ENCODE results near the gene ADGRG3. TPM values are rescaled to one million over a fixed set of nuclear protein-coding genes. Genes with fewer than 3 reads are reported as not detected.

The ADGRG3 gene
- total and polyA plus RNA-seq, 2 of the 13 experiments (the other 11 are each of a cell fraction or from before 2014, with no cell fraction given), result 2.7 to 11.8 TPM

DNA sequence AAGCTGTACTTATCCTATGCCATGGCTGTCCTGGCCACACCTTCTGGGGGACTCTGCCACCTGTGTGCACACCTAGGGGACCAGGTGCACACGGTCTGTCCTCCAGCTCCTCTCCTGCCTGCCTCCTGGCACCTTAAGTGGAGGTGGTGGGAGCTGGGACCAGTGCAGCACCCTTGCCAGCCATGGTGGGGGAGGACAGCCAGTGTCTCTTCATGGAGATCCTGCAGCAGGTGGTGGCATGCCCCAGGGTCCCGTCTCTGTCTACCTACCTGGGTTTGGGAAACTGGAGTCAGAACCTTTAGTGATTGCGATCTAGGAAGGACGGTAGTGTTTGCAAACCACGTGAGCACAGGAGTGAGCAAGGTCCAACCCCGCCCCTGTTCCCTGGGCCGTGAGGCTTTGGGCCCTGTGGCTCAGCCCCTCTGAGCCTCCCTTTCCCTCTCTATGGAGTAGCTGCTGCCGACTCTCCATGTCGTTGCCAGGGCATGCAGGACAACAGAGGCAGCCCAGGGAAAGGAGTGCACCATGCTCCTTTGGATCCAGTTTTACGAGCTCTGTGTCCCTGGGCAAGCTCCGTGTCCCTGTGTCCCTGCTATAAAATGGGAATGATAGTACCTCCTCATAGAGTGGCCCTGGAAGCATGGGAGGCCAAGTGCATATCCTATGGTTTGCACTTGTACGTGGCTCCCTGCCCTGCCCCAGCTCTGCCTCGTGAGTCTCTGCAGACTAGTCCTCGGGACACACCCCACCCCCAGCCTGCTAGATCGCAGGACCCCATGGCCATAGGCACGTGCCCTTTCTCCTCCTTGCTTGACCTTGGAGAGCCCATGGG, 32.6 kb upstream of the ADGRG3 start (continued):
- peak; percentile 16; the same call in 1 of the 2 replicates for TF ChIP-seq ZNF350 (CRISPR knock-in tag; IDR thresholded peaks at IDR 0.05; ENCODE audit: borderline replicate concordance, low read depth)
- TF ChIP-seq, protein P1, sequence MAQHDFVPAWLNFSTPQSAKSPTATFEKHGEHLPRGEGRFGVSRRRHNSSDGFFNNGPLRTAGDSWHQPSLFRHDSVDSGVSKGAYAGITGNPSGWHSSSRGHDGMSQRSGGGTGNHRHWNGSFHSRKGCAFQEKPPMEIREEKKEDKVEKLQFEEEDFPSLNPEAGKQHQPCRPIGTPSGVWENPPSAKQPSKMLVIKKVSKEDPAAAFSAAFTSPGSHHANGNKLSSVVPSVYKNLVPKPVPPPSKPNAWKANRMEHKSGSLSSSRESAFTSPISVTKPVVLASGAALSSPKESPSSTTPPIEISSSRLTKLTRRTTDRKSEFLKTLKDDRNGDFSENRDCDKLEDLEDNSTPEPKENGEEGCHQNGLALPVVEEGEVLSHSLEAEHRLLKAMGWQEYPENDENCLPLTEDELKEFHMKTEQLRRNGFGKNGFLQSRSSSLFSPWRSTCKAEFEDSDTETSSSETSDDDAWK (CRISPR knock-in tag; IDR thresholded peaks at IDR 0.05), result no peak
- no peak for TF ChIP-seq KLF12 (CRISPR knock-in tag; IDR thresholded peaks at IDR 0.05; ENCODE audit: borderline replicate concordance)
- peak; percentile 93 for TF ChIP-seq HNF4A (CRISPR knock-in tag; IDR thresholded peaks at IDR 0.05)
- TF ChIP-seq ZNF557 (CRISPR knock-in tag; IDR thresholded peaks at IDR 0.05), result no peak
- TF ChIP-seq, protein P2, sequence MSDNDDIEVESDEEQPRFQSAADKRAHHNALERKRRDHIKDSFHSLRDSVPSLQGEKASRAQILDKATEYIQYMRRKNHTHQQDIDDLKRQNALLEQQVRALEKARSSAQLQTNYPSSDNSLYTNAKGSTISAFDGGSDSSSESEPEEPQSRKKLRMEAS (IDR thresholded peaks at IDR 0.05), result peak; percentile 73
- no peak for TF ChIP-seq MTF1 (CRISPR knock-in tag; IDR thresholded peaks at IDR 0.05)
- TF ChIP-seq, protein P3, sequence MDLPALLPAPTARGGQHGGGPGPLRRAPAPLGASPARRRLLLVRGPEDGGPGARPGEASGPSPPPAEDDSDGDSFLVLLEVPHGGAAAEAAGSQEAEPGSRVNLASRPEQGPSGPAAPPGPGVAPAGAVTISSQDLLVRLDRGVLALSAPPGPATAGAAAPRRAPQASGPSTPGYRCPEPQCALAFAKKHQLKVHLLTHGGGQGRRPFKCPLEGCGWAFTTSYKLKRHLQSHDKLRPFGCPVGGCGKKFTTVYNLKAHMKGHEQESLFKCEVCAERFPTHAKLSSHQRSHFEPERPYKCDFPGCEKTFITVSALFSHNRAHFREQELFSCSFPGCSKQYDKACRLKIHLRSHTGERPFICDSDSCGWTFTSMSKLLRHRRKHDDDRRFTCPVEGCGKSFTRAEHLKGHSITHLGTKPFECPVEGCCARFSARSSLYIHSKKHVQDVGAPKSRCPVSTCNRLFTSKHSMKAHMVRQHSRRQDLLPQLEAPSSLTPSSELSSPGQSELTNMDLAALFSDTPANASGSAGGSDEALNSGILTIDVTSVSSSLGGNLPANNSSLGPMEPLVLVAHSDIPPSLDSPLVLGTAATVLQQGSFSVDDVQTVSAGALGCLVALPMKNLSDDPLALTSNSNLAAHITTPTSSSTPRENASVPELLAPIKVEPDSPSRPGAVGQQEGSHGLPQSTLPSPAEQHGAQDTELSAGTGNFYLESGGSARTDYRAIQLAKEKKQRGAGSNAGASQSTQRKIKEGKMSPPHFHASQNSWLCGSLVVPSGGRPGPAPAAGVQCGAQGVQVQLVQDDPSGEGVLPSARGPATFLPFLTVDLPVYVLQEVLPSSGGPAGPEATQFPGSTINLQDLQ (CRISPR knock-in tag; IDR thresholded peaks at IDR 0.05), result no peak
- TF ChIP-seq SOX6 (IDR thresholded peaks at IDR 0.05), result no peak
- TF ChIP-seq SOX6 (CRISPR knock-in tag; IDR thresholded peaks at IDR 0.05), result peak; percentile 60
- TF ChIP-seq EHMT2 (IDR thresholded peaks at IDR 0.05; ENCODE audit: borderline replicate concordance, low read depth, low read length), result no peak
- TF ChIP-seq ZNF788 (CRISPR knock-in tag; IDR thresholded peaks at IDR 0.05; ENCODE audit: borderline replicate concordance), result peak; percentile 43; the same call in 1 of the 2 replicates
- no peak for TF ChIP-seq SIN3B (IDR thresholded peaks at IDR 0.05; ENCODE audit: low read length)
- TF ChIP-seq HOXA3 (CRISPR knock-in tag; IDR thresholded peaks at IDR 0.05), result no peak
- peak; percentile 11; the same call in 1 of the 2 replicates for TF ChIP-seq SOX5 (CRISPR knock-in tag; IDR thresholded peaks at IDR 0.05; ENCODE audit: borderline replicate concordance)
- TF ChIP-seq, protein P4, sequence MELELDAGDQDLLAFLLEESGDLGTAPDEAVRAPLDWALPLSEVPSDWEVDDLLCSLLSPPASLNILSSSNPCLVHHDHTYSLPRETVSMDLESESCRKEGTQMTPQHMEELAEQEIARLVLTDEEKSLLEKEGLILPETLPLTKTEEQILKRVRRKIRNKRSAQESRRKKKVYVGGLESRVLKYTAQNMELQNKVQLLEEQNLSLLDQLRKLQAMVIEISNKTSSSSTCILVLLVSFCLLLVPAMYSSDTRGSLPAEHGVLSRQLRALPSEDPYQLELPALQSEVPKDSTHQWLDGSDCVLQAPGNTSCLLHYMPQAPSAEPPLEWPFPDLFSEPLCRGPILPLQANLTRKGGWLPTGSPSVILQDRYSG (CRISPR knock-in tag; IDR thresholded peaks at IDR 0.05), result no peak
- TF ChIP-seq, protein P5, sequence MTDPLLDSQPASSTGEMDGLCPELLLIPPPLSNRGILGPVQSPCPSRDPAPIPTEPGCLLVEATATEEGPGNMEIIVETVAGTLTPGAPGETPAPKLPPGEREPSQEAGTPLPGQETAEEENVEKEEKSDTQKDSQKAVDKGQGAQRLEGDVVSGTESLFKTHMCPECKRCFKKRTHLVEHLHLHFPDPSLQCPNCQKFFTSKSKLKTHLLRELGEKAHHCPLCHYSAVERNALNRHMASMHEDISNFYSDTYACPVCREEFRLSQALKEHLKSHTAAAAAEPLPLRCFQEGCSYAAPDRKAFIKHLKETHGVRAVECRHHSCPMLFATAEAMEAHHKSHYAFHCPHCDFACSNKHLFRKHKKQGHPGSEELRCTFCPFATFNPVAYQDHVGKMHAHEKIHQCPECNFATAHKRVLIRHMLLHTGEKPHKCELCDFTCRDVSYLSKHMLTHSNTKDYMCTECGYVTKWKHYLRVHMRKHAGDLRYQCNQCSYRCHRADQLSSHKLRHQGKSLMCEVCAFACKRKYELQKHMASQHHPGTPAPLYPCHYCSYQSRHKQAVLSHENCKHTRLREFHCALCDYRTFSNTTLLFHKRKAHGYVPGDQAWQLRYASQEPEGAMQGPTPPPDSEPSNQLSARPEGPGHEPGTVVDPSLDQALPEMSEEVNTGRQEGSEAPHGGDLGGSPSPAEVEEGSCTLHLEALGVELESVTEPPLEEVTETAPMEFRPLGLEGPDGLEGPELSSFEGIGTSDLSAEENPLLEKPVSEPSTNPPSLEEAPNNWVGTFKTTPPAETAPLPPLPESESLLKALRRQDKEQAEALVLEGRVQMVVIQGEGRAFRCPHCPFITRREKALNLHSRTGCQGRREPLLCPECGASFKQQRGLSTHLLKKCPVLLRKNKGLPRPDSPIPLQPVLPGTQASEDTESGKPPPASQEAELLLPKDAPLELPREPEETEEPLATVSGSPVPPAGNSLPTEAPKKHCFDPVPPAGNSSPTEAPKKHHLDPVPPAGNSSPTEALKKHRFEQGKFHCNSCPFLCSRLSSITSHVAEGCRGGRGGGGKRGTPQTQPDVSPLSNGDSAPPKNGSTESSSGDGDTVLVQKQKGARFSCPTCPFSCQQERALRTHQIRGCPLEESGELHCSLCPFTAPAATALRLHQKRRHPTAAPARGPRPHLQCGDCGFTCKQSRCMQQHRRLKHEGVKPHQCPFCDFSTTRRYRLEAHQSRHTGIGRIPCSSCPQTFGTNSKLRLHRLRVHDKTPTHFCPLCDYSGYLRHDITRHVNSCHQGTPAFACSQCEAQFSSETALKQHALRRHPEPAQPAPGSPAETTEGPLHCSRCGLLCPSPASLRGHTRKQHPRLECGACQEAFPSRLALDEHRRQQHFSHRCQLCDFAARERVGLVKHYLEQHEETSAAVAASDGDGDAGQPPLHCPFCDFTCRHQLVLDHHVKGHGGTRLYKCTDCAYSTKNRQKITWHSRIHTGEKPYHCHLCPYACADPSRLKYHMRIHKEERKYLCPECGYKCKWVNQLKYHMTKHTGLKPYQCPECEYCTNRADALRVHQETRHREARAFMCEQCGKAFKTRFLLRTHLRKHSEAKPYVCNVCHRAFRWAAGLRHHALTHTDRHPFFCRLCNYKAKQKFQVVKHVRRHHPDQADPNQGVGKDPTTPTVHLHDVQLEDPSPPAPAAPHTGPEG (CRISPR knock-in tag; IDR thresholded peaks at IDR 0.05), result no peak
- 0 out of 2 replicates have a peak, but pooled peaks have one; percentile 22 for TF ChIP-seq ETV6 (CRISPR knock-in tag; conservative IDR thresholded peaks at IDR 0.05)
- no peak for TF ChIP-seq ZNF644 (CRISPR knock-in tag; IDR thresholded peaks at IDR 0.05; ENCODE audit: low read depth)

Data from HepG2 (cell line).